Astrocyte of the cerebellum (primary cell): ENCODE data around the gene ZNF394.
"Not testable (repeated sequence)": the region's sequence is repeated elsewhere in the genome, so short reads cannot be mapped to it uniquely, and the experiment has no call there.

ENCODE experiments used
- DNase-seq: peaks from one replicate; pipeline ENCODE4 v3.0.0-alpha.2; 2011; ENCODE audit warnings: low read depth
- H3K4me3 ChIP-seq: 2 replicates; pipeline ENCODE4 v1.5.1; 2011; ENCODE audit warnings: mild to moderate bottlenecking, low read depth, low read length, moderate library complexity
- CTCF ChIP-seq: IDR thresholded peaks from 2 replicates; pipeline ENCODE4 v1.5.1; 2012; ENCODE audit warnings: low read length, low read depth, moderate library complexity, mild to moderate bottlenecking; ENCODE audit errors: missing control alignments
- in situ Hi-C: cut with HindIII; loops from 2 replicates; pipeline ENCODE4 v1.10.0; 2017; ENCODE audit warnings: low sequenced_read_pairs

Gene ZNF394

GRCh38 chr7:99499721-99500636, at the start of gene ZNF394:
Gene ZNF394 (minus strand): TSS chr7:99500281. CDS start chr7:99500093, 188 bp downstream.
- H3K4me3 ChIP-seq, result peak within 1 kb of the TSS; percentile 72
- in situ Hi-C loops, result no loop called here

GRCh38 chr7:99549545-99549944, 49.5 kb upstream of the ZNF394 start:
- DNase-seq, H3K4me3 ChIP-seq, in situ Hi-C loops: not testable (repeated sequence)

More at GRCh38 chr7:99499721-99500636, at the start of gene ZNF394:
- peak; percentile 81 for DNase-seq
- peak; percentile 18 for TF ChIP-seq CTCF

- DNase-seq, in situ Hi-C loops, H3K4me3 ChIP-seq: not testable (repeated sequence)
Observed at GRCh38 chr7:99545308-99545707, 45.2 kb upstream of the ZNF394 start.

- no peak for TF ChIP-seq CTCF
- no peak for DNase-seq
- in situ Hi-C loops, result no loop called here
- H3K4me3 ChIP-seq, result no peak overlapping the region
Observed at GRCh38 chr7:99543916-99544315, 43.8 kb upstream of the ZNF394 start.

GRCh38 chr7:99543081-99543671, 43.1 kb upstream of the ZNF394 start:
- in situ Hi-C loops, result no loop called here
- H3K4me3 ChIP-seq, result no peak overlapping the region
- DNase-seq, result no peak
- TF ChIP-seq CTCF, result no peak

- DNase-seq, result no peak
- in situ Hi-C loops, result no loop called here
- no peak for TF ChIP-seq CTCF
- H3K4me3 ChIP-seq, result no peak overlapping the region
Observed at GRCh38 chr7:99541212-99541611, 41.1 kb upstream of the ZNF394 start.

- TF ChIP-seq CTCF, result no peak
- no peak overlapping the region for H3K4me3 ChIP-seq
- in situ Hi-C loops, result no loop called here
- DNase-seq, result no peak
Observed at GRCh38 chr7:99540542-99540941, 40.5 kb upstream of the ZNF394 start.
